ENCODE data around the gene CGB8. TPM values are rescaled to one million over a fixed set of nuclear protein-coding genes. Genes with fewer than 3 reads are reported as not detected.
A peak's percentile ranks its signal among the peaks of the same experiment; 100 is the strongest.

Gene CGB8
- total RNA-seq, 4 donors from 2014 or later = not detected

- peaks cover 0 to 95% (median 12%) of the 10 kb centered on the region in 3 donors for H3K36me3 ChIP-seq
- 94% methylated on average over 16 to 18 of the region's 18 CpGs for WGBS, 2 donors
- TF ChIP-seq CTCF (IDR thresholded peaks at IDR 0.05) = no peak
- TF ChIP-seq EP300 (IDR thresholded peaks at IDR 0.05) = no peak
- TF ChIP-seq POLR2A (IDR thresholded peaks at IDR 0.05) = no peak
Observed at GRCh38 chr19:49009828-49010227, 39.1 kb downstream of the CGB8 start.

GRCh38 chr19:49006905-49007304 lies 42.0 kb downstream of the CGB8 start:
- H3K27me3 ChIP-seq = no peaks in the 10 kb centered on the region
- H3K4me1 ChIP-seq = no peaks in the 10 kb centered on the region
- H3K27ac ChIP-seq = no peak overlapping the region
- H3K4me3 ChIP-seq = no peak overlapping the region
- DNase-seq (ENCODE audit: low spot score in 2 of 2) = no peak
- H3K36me3 ChIP-seq = peaks cover 0 to 96% (median 18%) of the 10 kb centered on the region in 3 donors
- no peak for TF ChIP-seq POLR2A (IDR thresholded peaks at IDR 0.05)
- no peak for TF ChIP-seq CTCF (IDR thresholded peaks at IDR 0.05)
- H3K9me3 ChIP-seq = no peaks in the 10 kb centered on the region
- 93 to 97% methylated on average over 14 to 22 of the region's 22 CpGs for WGBS, 2 donors

More at GRCh38 chr19:49009828-49010227, 39.1 kb downstream of the CGB8 start:
- Histone ChIP-seq H3K27me3 (no peaks in the 10 kb centered on the region), H3K4me3 (no peak overlapping the region), H3K4me1 (no peaks in the 10 kb centered on the region), H3K9me3 (no peaks in the 10 kb centered on the region), H3K27ac (no peak overlapping the region)
- DNase-seq (ENCODE audit: low spot score in 2 of 2) = no peak

GRCh38 chr19:49004964-49005614 lies 43.8 kb downstream of the CGB8 start:
- Histone ChIP-seq H3K27ac (no peak overlapping the region), H3K4me3 (no peak overlapping the region), H3K27me3 (no peaks in the 10 kb centered on the region), H3K9me3 (no peaks in the 10 kb centered on the region), H3K4me1 (no peaks in the 10 kb centered on the region), H3K36me3 (peaks cover 0 to 95% (median 8%) of the 10 kb centered on the region in 3 donors)
- WGBS, 2 donors = 92 to 94% methylated on average over 7 of the region's 7 CpGs
- TF ChIP-seq CTCF (IDR thresholded peaks at IDR 0.05) = no peak
- TF ChIP-seq EP300 (IDR thresholded peaks at IDR 0.05) = no peak
- TF ChIP-seq POLR2A (IDR thresholded peaks at IDR 0.05) = no peak
- DNase-seq (ENCODE audit: low spot score in 2 of 2) = no peak

GRCh38 chr19:49004133-49004532 lies 44.8 kb downstream of the CGB8 start:
- Histone ChIP-seq H3K27me3 (no peaks in the 10 kb centered on the region), H3K27ac (no peak overlapping the region), H3K36me3 (peaks cover 0 to 93% (median 5%) of the 10 kb centered on the region in 3 donors), H3K4me1 (no peaks in the 10 kb centered on the region), H3K4me3 (no peak overlapping the region), H3K9me3 (no peaks in the 10 kb centered on the region)
- TF ChIP-seq CTCF (IDR thresholded peaks at IDR 0.05) (no peak), POLR2A (IDR thresholded peaks at IDR 0.05) (no peak)
- WGBS, 2 donors = 97 to 98% methylated on average over 15 of the region's 15 CpGs
- no peak for DNase-seq (ENCODE audit: low spot score in 2 of 2)

GRCh38 chr19:48999481-49000325 lies 49.2 kb downstream of the CGB8 start:
- 48 to 62% methylated on average over 15 to 16 of the region's 16 CpGs for WGBS, 2 donors
- no peaks in the 10 kb centered on the region for H3K27me3 ChIP-seq
- no peak overlapping the region for H3K27ac ChIP-seq
- H3K4me3 ChIP-seq = no peak overlapping the region
- no peak for DNase-seq (ENCODE audit: low spot score in 2 of 2)
- peaks cover 0 to 9% (median 3%) of the 10 kb centered on the region in 4 donors for H3K4me1 ChIP-seq
- no peaks in the 10 kb centered on the region for H3K9me3 ChIP-seq
- no peak for TF ChIP-seq POLR2A (IDR thresholded peaks at IDR 0.05)
- peak; percentile 24 to 57 (median 39) for TF ChIP-seq CTCF (IDR thresholded peaks at IDR 0.05)
- no peak for TF ChIP-seq EP300 (IDR thresholded peaks at IDR 0.05)
- peaks cover 0 to 52% (median 5%) of the 10 kb centered on the region in 3 donors for H3K36me3 ChIP-seq
